ENCODE results near the gene TMEM179. TPM values are rescaled to one million over a fixed set of nuclear protein-coding genes. Genes with fewer than 3 reads are reported as not detected.

Gene TMEM179
- total and polyA plus RNA-seq, 10 of the 15 experiments (the other 5 are each of a cell fraction or from before 2014, with no cell fraction given): not detected

- H3K4me2 ChIP-seq (ENCODE audit: control insufficient read depth, insufficient read depth): no peak overlapping the region
- no peaks in the 10 kb centered on the region for H3K36me3 ChIP-seq (ENCODE audit: control insufficient read depth in 2 of 2, insufficient read depth in 2 of 2, low read length in 1 of 2)
- BruUV-seq (replicated peaks): no TSS peak
- intact Hi-C loops (cut with micrococcal nuclease; ENCODE audit: unreplicated experiment) (loop anchor here (5.0 kb wide), 1 partner anchor 551 kb away; no protein-coding TSS in a partner anchor), in situ Hi-C loops (cut with MboI) (no loop called here)
- ChIA-PET POLR2A (no interaction called here), SMC1A (ENCODE audit: uncharacterized antibody, unreplicated experiment) (no interaction called here), RAD21 (ENCODE audit: unreplicated experiment) (no interaction called here), CTCF (interaction anchor here (0.7 to 1.5 kb wide), 2 partner anchors 37 to 66 kb away, joined by 3 read pairs; no protein-coding TSS in a partner anchor)
- no peak overlapping the region for H3K9ac ChIP-seq (ENCODE audit: control insufficient read depth, insufficient read depth, low read length)
- no peak overlapping the region for H2AFZ ChIP-seq (ENCODE audit: control insufficient read depth, low read depth, low read length)
- TF ChIP-seq IRF4 (IDR thresholded peaks at IDR 0.05; ENCODE audit: low read depth, low read length) (no peak), RAD51 (IDR thresholded peaks at IDR 0.05) (no peak), CHD4 (IDR thresholded peaks at IDR 0.05) (no peak), IKZF2 (IDR thresholded peaks at IDR 0.05) (no peak), SUZ12 (IDR thresholded peaks at IDR 0.05; ENCODE audit: unreplicated experiment) (no peak), HDAC6 (IDR thresholded peaks at IDR 0.05; ENCODE audit: unreplicated experiment) (no peak), CEBPB (IDR thresholded peaks at IDR 0.05; ENCODE audit: borderline replicate concordance in 1 of 2, low read depth in 2 of 2, low read length in 2 of 2) (no peak), NR2F1 (conservative IDR thresholded peaks at IDR 0.05) (no peak), NFYA (IDR thresholded peaks at IDR 0.05; ENCODE audit: borderline replicate concordance, low read depth, low read length) (no peak), KDM1A (IDR thresholded peaks at IDR 0.05; ENCODE audit: borderline replicate concordance) (no peak), ZNF687 (IDR thresholded peaks at IDR 0.05) (no peak), HDGF (IDR thresholded peaks at IDR 0.05) (no peak), ASH2L (IDR thresholded peaks at IDR 0.05; ENCODE audit: borderline replicate concordance, low read depth) (no peak)
- TF ChIP-seq, protein P1, sequence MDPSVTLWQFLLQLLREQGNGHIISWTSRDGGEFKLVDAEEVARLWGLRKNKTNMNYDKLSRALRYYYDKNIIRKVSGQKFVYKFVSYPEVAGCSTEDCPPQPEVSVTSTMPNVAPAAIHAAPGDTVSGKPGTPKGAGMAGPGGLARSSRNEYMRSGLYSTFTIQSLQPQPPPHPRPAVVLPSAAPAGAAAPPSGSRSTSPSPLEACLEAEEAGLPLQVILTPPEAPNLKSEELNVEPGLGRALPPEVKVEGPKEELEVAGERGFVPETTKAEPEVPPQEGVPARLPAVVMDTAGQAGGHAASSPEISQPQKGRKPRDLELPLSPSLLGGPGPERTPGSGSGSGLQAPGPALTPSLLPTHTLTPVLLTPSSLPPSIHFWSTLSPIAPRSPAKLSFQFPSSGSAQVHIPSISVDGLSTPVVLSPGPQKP (IDR thresholded peaks at IDR 0.05; ENCODE audit: low read depth, low read length): no peak
- H3K4me1 ChIP-seq (ENCODE audit: control insufficient read depth, insufficient read depth, low read length): no peaks in the 10 kb centered on the region
- ATAC-seq: no peak
- no peaks in the 10 kb centered on the region for H3K27me3 ChIP-seq (replicated peaks in 1 of 2; ENCODE audit: control insufficient read depth in 2 of 2, insufficient read depth in 2 of 2, low read length in 1 of 2)
- H3K27ac ChIP-seq (ENCODE audit: control insufficient read depth, insufficient read depth): no peak overlapping the region
- peaks cover 3% of the 10 kb centered on the region; the same call in 2 of the 3 replicates for H3K9me3 ChIP-seq (replicated peaks; ENCODE audit: control insufficient read depth, insufficient read depth, low read length)
- H4K20me1 ChIP-seq (ENCODE audit: control insufficient read depth, insufficient read depth): no peaks in the 10 kb centered on the region
- H3K79me2 ChIP-seq (ENCODE audit: control insufficient read depth, insufficient read depth, low read length): no peaks in the 10 kb centered on the region
- 38% methylated on average over 7 of the region's 8 CpGs for WGBS (ENCODE audit: insufficient coverage, insufficient replicate concordance, low lambda C conversion rate, missing lambda C conversion rate)
- no peak for DNase-seq (ENCODE audit: low read depth, low spot score)
- no peak for FAIRE-seq
- no peak overlapping the region for H3K4me3 ChIP-seq
Observed at GRCh38 chr14:104643306-104643705, 38.7 kb upstream of the TMEM179 start.
